Natural killer cell (primary cell): ENCODE results near the gene COX20. TPM values are rescaled to one million over a fixed set of nuclear protein-coding genes. Genes with fewer than 3 reads are reported as not detected.

Experiments used
- ATAC-seq, 3 donors: fragments of 150-1000 bp in 2 of 3; fragments of 200-7000 bp in 1 of 3; cut with Tn5 transposase; 1 replicate in 1 of 3; 2 replicates in 2 of 3; pipeline ENCODE4 v1.10.0; 2021; ENCODE audit warnings: mild to moderate bottlenecking in 2 of 3, moderate library complexity in 2 of 3
- DNase-seq, 2 donors: peaks; one replicate each; pipeline versions ENCODE4 v3.0.0 to v3.0.0-alpha.2; 2013 to 2021; ENCODE audit warnings: mixed read lengths in 1 of 2
- H3K27ac ChIP-seq: one replicate; pipeline ENCODE4 v1.5.1; 2013; ENCODE audit warnings: mild to moderate bottlenecking, low read length
- H3K27me3 ChIP-seq: one replicate; pipeline ENCODE4 v1.6.1; 2013; ENCODE audit warnings: low read length; ENCODE audit not compliant: control insufficient read depth, insufficient read depth
- H3K36me3 ChIP-seq: one replicate; pipeline ENCODE4 v1.6.1; 2013; ENCODE audit warnings: low read length; ENCODE audit not compliant: control insufficient read depth, insufficient read depth
- H3K4me1 ChIP-seq: one replicate; pipeline ENCODE4 v1.6.1; 2013; ENCODE audit warnings: low read length; ENCODE audit not compliant: control insufficient read depth, insufficient read depth
- H3K4me3 ChIP-seq: one replicate; pipeline ENCODE4 v1.5.1; 2013; ENCODE audit warnings: low read length
- H3K9me3 ChIP-seq: one replicate; pipeline ENCODE4 v1.6.1; 2013; ENCODE audit warnings: low read length; ENCODE audit not compliant: control insufficient read depth, insufficient read depth
- H3K27ac Mint-ChIP-seq, 2 donors: one replicate each; pipeline ENCODE4 v1.8.0; 2022; ENCODE audit warnings: mild to moderate bottlenecking in 2 of 2, mixed read lengths in 2 of 2, moderate library complexity in 1 of 2
- H3K27me3 Mint-ChIP-seq, 2 donors: one replicate each; pipeline ENCODE4 v1.8.0; 2022; ENCODE audit warnings: low read depth in 2 of 2, mixed read lengths in 2 of 2
- H3K36me3 Mint-ChIP-seq: one replicate; pipeline ENCODE4 v1.8.0; 2022; ENCODE audit warnings: mixed read lengths
- H3K4me1 Mint-ChIP-seq, 2 donors: one replicate each; pipeline ENCODE4 v1.8.0; 2022; ENCODE audit warnings: mixed read lengths in 2 of 2
- H3K4me3 Mint-ChIP-seq: one replicate; pipeline ENCODE4 v1.8.0; 2022; ENCODE audit warnings: mild to moderate bottlenecking, moderate library complexity, mixed read lengths
- H3K9me3 Mint-ChIP-seq, 2 donors: one replicate each; pipeline ENCODE4 v1.8.0; 2022; ENCODE audit warnings: mixed read lengths in 2 of 2
- CTCF ChIP-seq: fragments of 200-600 bp; IDR thresholded peaks from one replicate; pipeline ENCODE4 v1.8.0; 2022; ENCODE audit warnings: antibody characterized with exemption
- WGBS: methylation state at CpG from one replicate; pipeline ENCODE4 v1.1.7; 2013; ENCODE audit warnings: missing lambda C conversion rate; ENCODE audit not compliant: insufficient coverage; 5-methylcytosine and 5-hydroxymethylcytosine counted together
- intact Hi-C: fragments of 100-400 bp; cut with micrococcal nuclease; formaldehyde crosslinking; loops from one replicate; pipeline ENCODE4 v1.14.2; 2022
- total RNA-seq, 4 donors: library from RNA; stranded (reverse); fragments of 120-200 nt in 1 of 4; gene quantifications; one replicate each; pipeline versions ENCODE4 v1.2.3 to v1.2.4, GENCODE V29; 2013 to 2022

COX20 gene
- total RNA-seq, 3 donors from 2014 or later (not counting 1 experiment from before 2014, with no cell fraction given) = 24.3 to 25.4 (median 24.9) TPM

DNA sequence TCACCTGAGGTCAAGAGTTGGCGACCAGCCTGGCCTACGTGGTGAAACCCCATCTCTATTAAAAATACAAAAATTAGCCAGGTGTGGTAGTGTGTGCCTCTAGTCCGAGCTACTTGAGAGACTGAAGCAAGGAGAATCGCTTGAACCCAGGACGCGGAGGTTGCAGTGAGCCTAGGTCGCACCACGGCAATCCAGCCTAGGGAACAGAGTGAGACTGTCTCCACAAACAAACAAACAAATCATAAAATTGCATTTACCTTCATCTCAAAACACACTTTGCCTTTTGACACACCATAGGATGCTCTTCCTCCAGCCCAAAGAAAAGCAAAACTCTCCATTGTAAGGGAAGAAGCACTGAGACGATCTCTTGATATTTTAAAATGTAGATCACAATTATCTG, 24.6 kb downstream of the COX20 start:
- no peak for ATAC-seq

DNA sequence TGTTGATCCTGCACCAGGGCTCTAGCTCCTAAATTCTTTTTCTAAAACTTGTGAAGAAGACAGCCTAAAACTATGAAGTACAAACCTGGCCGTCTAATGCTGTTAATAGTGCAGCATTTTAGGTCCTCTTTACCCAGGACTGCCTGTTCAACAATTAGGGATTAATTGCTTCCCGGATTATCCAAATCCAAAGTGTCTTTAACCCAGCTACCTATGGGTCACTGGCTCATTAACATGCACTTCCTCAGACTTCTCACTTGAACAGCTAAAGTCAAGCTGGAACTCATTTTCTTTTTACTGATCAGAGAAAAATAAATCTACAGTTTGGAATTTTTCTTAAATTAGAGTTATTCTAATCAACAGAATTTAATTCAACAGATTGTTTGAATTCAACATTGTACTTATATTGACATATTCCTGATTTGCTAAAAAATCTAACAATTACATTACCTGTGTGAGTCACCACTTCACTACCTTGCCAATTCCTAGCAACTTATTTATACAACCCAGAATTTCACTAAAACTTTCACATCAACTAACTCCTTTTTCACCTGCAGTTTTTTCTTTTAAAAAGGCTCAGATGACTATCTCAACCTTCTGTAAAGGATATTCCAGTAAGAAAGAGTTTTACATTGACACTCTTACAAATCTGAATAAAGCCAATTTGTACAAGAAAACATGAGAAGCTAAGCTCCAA, 25.6 kb downstream of the COX20 start:
- Histone ChIP-seq H3K9me3 (no peaks in the 10 kb centered on the region), H3K36me3 (peaks cover 56% of the 10 kb centered on the region), H3K4me1 (peaks cover 19% of the 10 kb centered on the region), H3K27me3 (no peaks in the 10 kb centered on the region), H3K4me3 (peak overlapping the region; percentile 94), H3K27ac (peak overlapping the region; percentile 92)
- no peaks in the 10 kb centered on the region for H3K9me3 Mint-ChIP-seq
- H3K27me3 Mint-ChIP-seq = no peaks in the 10 kb centered on the region
- TF ChIP-seq CTCF = no peak
- peaks cover 26% of the 10 kb centered on the region for H3K36me3 Mint-ChIP-seq
- intact Hi-C loops = loop anchor here (1.0 to 10.0 kb wide), 2 partner anchors 11 to 406 kb away; partner anchors contain the start of gene ADSS2
- ATAC-seq = no peak
- peak overlapping the region; percentile 93 to 98 for H3K27ac Mint-ChIP-seq
- no peak for DNase-seq
- H3K4me3 Mint-ChIP-seq = peak overlapping the region; percentile 98
- H3K4me1 Mint-ChIP-seq = peaks cover 60 to 73% of the 10 kb centered on the region in 2 donors
- 14% methylated on average over 2 of the region's 2 CpGs for WGBS

More for the DNA sequence above, 24.6 kb downstream of the COX20 start:
- H3K27ac Mint-ChIP-seq = peak overlapping the region; percentile 93 to 98
- no peak for DNase-seq
- 74% methylated on average over 8 of the region's 9 CpGs for WGBS
- H3K4me1 ChIP-seq = peaks cover 21% of the 10 kb centered on the region
- H3K36me3 Mint-ChIP-seq = peaks cover 36% of the 10 kb centered on the region
- H3K4me3 Mint-ChIP-seq = peak overlapping the region; percentile 98
- TF ChIP-seq CTCF = no peak
- peaks cover 67 to 78% of the 10 kb centered on the region in 2 donors for H3K4me1 Mint-ChIP-seq
- intact Hi-C loops = loop anchor here (10.0 kb wide), 1 partner anchor 405 kb away; the partner anchor contains the start of gene ADSS2
- H3K9me3 Mint-ChIP-seq = no peaks in the 10 kb centered on the region
- no peak overlapping the region for H3K4me3 ChIP-seq
- H3K9me3 ChIP-seq = no peaks in the 10 kb centered on the region
- no peaks in the 10 kb centered on the region for H3K27me3 ChIP-seq
- peaks cover 66% of the 10 kb centered on the region for H3K36me3 ChIP-seq
- H3K27me3 Mint-ChIP-seq = no peaks in the 10 kb centered on the region
- peak overlapping the region; percentile 11 for H3K27ac ChIP-seq

DNA sequence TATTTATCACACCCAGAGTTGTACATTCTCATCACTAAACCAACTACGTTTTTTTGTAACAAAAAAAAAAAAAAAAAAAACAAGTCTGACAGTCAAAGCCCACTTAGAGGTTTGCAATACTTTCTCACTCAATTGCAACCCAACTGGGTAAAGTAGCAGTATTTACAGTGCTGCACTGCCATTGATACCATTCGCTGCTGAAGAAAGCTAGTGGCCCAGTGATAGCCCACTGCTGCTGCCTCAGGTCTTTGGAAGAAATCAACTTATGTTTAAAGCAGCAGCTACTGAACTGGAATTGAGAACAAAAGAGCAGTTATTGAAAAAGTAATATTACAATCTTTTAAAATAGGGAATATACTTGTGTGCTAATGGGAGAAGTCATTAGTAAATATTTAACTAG, 26.2 kb downstream of the COX20 start:
- DNase-seq (no peak), ATAC-seq (peak in 1 of 3 donors; percentile 0)
- H3K27me3 ChIP-seq = no peaks in the 10 kb centered on the region
- peak overlapping the region; percentile 94 for H3K4me3 ChIP-seq
- 0% methylated on average over 2 of the region's 2 CpGs for WGBS
- no peaks in the 10 kb centered on the region for H3K27me3 Mint-ChIP-seq
- no peaks in the 10 kb centered on the region for H3K9me3 ChIP-seq
- H3K27ac ChIP-seq = peak overlapping the region; percentile 92
- peaks cover 20% of the 10 kb centered on the region for H3K36me3 Mint-ChIP-seq
- TF ChIP-seq CTCF = no peak
- peaks cover 49% of the 10 kb centered on the region for H3K36me3 ChIP-seq
- peaks cover 62 to 69% of the 10 kb centered on the region in 2 donors for H3K4me1 Mint-ChIP-seq
- H3K4me1 ChIP-seq = peaks cover 19% of the 10 kb centered on the region
- H3K9me3 Mint-ChIP-seq = no peaks in the 10 kb centered on the region
- peak overlapping the region; percentile 93 to 98 for H3K27ac Mint-ChIP-seq
- peak overlapping the region; percentile 98 for H3K4me3 Mint-ChIP-seq
- intact Hi-C loops = loop anchor here (1.0 to 10.0 kb wide), 3 partner anchors 11 to 407 kb away; partner anchors contain the start of gene ADSS2
